Measurements from ENCODE around the gene TYMP.
A peak's percentile ranks its signal among the peaks of the same experiment; 100 is the strongest.

TYMP gene

DNA sequence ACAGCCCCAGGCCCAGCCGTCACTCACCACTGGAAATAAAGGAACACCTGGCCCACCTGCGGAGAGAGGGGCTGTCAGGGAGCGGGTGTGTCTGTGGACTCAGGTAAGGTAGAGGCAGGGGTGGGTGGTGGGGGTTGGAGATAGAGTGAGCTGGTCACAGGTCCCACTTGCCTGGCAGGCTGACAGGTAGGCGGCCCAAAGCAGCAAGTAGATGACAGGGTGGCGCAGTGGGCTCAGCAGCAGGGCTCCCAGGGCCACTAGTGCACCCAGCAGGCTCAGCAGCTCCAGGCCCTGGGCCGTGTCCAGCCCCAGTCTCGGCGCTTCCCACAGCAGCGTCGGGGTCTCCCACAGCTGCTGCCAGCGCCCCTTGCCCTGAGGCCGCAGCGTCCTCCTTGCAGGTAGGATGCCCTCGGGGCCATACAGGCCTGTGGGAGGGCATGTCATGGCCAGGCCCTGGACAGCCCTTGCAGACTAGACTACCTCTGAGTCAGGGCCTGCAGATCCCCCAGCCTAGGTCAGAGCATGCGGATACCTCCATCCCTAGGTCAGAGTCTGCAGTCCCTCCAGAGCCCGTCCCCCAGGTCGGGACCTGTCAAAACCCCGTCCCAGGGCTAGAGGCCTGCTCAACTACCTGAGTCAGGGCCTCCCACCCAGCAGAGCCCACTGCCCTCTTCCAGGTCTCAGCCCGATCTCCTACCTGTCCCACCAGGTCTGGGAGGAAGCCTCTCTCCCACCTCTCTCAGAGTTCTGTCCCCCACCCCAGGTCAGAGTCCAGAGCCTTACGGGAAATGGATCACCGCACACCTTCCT lies 23.0 kb downstream of the TYMP start:
- DNase-seq (ENCODE audit: low read depth in 1 of 2, low spot score in 1 of 2), result no peak

DNA sequence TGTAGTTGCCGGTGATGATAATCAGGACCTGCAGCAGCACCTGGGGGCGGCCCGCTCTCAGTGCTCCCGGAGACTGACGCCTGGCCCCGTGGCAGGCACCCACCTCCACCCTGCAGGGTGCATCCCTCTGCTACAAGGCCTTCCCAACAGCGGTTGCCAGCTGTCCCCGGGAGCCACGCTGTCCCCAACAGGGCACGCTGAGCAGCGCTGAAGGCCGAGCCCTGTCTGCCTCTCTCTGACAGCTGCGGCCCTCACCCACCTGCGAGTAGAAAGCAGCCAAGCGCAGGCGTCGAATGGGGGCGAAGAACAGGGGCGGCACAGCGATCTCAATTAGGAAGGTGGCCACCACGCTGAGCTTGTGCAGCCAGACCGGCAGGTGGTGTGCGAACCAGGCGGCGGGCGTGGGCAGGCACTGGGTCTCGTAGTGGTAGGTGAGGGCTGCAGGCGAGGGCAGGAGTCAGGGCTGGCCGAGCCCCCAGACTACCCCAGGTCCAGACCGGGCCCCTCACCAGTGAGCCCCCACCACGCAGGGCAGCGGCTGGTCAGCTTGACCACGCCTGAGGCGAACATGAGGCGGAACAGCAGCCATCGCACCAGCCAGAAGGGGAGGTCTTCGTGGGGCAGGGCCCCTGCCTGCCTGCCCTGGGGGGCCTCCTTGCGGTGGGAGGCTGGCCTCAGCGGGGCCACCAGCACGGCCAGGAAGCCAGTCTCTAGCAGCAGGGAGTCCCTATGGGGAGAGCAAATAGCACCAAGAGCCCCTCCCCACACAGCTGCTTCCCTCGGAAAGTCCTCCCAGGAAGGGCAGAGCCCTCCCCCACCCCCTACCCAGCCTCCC lies 23.8 kb downstream of the TYMP start:
- DNase-seq (ENCODE audit: low read depth in 1 of 2, low spot score in 1 of 2), result no peak

DNA sequence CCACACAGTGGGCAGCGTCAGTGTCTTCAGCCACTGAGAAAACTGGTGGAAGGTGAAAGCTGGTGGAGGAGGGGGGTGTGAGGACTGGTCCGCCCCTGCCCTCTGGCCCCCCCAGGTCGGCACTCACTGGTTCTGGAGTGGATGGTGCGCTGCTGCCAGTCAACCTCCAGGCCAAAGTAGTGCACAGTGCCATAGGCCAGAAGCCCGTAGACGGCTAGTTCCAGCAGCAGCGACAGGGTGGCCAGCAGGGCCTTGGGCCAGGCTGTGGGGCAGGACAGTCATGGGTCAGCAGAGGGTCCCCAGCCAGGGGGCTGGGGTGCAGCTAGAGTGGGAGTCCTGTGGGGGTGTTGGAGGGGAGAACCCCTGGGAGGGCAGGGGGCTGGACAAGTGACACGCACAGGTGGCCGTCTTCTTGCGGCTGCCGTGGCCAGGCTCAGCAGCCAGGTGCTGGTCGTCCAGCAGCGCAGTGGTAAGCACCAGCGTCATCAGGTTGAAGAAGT lies 24.5 kb downstream of the TYMP start:
- DNase-seq (ENCODE audit: low read depth in 1 of 2, low spot score in 1 of 2), result no peak

DNA sequence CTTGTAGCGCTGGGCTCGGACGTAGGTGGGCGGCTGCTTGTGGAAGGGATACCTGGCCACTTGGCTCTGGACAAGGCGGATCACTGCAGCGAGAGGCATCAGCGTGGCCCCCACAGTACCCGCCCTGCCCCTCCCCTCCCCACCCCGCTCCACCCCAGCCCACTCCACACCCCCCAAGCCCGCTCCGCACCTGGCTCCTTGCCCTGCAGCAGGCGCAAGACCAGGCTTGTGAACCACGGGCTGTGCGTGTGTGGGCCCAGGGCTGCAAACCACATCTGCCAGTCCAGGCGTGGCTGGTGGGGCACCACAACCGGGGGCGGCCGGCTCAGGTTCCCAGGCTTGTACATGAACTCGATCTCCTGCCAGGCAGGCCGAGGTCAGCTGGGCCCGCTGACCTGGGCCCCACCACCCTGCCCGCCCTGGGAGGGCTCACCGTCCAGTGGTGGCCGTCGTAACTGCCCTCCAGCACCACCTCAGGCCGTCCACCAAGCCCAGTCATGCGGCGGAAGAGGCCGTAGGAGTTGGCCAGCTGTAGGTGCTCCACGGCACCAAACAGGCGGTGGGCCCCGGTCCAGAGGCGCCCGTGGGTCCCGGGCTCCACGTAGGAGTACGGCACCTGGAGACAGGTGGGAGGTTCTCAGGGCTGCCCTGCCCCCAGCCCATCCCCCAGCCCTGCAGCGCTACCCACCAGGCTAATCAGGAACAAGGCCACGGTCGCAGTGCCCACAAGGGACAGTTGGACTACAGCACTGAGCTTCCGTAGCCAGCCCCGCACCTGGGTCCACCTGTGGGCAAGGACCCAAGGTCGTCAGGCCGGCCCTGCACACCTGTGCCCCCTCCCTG lies 25.2 kb downstream of the TYMP start:
- no peak for DNase-seq (ENCODE audit: low read depth in 1 of 2, low spot score in 1 of 2)

DNA sequence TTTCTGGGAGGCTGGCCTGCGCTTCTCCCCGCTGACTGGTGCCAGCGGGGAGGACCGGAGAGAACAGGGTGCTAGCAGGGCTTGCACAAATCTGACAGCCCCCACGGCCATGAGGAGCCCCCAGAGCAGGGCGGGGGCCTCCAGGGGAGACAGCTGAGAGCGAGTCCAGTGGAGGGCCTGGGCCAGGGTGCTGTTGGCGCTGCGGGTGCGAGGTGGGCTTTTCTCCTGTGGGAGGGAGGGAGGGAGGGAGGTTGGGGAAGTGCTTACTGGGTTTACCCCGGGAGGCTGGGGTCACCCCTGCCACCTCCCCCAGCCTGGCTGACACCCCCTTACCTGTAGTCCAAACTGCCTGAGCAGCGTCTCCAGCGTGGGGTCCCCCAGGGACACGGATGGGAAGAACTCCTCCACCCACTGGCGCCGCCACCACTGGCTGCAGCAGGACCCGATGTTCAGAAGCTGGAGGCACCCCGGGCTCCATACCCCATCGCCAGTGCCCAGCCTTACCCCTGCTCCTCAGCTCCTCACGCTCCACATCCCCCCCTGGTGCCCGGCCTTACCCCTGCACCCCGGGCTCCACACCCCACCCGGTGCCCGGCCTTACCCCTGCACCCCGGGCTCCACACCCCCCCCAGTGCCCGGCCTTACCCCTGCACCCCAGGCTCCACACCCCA lies 26.2 kb downstream of the TYMP start:
- no peak for DNase-seq (ENCODE audit: low read depth in 1 of 2, low spot score in 1 of 2)

DNA sequence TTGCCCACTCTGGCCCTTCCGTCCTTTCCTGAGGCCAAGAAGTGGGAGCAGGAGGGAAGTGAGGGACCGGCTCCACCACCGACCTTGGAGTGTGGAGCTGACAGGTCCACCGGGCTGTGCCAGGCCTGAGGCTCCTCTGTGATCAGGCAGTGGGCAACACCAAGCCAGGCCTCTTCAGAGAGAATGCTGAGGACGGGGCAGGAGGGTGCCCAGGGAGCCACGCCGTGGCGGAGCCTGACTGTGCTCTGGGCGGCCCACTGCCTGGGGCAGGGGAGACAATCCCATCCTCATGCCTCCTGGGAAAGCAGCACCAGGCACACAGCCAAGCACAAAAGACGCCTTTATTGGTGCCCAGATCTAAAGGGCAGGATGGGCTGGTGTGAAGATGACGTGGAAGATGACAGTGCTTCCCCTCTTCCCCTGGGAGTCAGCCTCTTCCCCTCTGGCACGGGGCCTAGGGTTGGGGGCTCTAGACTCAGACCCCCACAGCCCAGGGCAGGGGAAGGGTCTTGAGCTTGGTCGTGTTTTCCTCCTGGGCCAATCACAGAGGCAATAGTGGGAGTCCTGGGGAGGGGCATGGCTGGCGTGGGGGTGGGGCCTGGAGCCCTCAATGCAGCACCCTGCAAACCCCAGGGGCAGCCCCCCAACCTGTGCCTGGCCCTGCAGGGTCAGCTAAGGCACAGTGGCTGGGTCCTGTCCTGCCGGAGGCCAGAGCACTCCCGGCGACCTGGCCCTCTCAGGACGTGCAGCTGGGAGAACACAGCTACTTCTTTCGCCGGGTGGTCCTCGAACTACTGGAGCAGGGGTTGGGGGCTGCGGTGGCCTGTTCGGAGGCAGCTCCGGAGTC lies 27.0 kb downstream of the TYMP start:
- DNase-seq (ENCODE audit: low read depth in 1 of 2, low spot score in 1 of 2), result no peak

DNA sequence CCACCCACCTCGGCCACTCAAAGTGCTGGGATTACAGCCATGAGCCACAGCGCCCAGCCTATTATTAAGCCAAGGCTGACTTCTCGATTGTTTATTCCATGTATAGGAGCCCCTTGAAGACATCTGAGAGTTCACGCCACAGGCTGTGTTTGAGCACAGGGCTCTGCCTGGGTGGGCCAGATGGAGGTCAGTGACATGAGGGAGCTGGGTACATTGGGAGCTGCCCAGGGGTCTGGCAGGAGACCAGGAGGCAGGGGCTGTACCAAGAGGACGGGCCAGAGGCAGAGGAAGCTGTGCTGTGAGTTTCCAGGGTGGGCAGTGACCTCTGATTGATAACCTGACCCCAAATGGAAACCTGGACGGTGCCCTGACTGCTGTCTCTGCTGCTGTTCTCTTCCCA lies 27.7 kb downstream of the TYMP start:
- no peak for DNase-seq (ENCODE audit: low read depth in 1 of 2, low spot score in 1 of 2)

DNA sequence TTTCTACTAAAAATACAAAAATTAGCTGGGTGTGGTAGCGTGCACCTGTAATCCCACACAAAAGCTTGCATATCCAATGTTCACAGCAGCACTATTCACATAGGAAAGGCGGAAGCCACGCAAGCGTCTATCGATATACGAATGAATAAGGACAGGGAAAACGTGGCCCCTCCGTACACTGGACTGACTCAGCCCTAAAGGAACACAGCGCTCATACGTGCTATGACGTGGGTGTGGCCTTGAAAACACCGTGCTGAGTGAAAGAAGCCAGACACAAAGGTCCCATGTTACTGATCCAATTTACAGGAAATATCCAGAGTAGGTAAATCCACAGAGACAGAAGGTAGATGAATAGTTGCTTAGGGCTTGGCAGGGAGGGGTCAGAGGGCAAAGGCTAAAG lies 29.4 kb downstream of the TYMP start:
- DNase-seq (ENCODE audit: low read depth in 1 of 2, low spot score in 1 of 2), result no peak

DNA sequence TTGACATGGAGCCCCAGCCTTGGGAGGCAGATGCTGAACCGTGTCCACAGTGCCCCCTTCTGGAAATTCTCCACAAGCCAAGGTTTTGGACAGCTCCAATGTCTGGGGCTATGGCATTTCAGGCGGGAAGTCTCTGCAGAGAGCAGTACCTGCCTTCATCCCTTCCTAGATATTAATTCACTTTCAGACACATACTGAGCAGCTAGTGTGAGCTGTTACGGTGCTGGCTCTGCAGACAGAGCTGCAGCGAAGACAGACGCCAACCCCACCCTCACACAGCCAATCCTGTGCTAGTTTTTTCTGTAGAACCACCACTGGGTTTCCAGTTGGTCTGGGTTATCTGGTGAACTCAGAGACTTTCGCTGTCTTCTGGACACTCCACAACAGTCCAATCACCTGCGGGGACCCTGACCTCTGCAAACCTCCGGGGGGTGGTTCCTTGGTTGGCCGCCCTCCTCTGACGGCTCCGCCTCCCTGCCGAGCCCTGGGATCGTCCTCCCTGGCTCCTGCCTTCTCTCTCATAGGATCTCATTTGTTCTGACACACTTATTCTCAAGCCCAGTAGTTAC lies 31.4 kb downstream of the TYMP start:
- DNase-seq (ENCODE audit: low read depth in 1 of 2, low spot score in 1 of 2), result peak; percentile 40 to 45

DNA sequence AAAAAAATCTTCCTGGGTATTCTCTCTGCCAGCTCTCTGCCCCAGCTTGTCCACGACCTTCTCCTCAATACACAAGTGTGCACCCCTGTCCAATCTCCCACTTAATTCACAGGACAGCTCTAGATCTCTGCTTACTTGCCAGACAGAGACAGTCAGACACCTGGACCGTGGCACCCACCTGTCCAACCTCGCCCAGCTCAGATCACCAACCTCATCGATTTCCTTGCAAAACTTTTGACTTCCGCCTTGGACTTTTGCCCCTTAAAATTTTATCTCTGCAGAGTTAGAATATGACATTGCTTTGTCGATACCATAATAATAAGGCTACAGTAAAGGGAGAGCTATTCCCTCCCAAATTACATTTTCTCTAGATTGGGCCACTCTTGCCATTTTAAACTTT lies 32.7 kb downstream of the TYMP start:
- DNase-seq (ENCODE audit: low read depth in 1 of 2, low spot score in 1 of 2), result no peak

DNA sequence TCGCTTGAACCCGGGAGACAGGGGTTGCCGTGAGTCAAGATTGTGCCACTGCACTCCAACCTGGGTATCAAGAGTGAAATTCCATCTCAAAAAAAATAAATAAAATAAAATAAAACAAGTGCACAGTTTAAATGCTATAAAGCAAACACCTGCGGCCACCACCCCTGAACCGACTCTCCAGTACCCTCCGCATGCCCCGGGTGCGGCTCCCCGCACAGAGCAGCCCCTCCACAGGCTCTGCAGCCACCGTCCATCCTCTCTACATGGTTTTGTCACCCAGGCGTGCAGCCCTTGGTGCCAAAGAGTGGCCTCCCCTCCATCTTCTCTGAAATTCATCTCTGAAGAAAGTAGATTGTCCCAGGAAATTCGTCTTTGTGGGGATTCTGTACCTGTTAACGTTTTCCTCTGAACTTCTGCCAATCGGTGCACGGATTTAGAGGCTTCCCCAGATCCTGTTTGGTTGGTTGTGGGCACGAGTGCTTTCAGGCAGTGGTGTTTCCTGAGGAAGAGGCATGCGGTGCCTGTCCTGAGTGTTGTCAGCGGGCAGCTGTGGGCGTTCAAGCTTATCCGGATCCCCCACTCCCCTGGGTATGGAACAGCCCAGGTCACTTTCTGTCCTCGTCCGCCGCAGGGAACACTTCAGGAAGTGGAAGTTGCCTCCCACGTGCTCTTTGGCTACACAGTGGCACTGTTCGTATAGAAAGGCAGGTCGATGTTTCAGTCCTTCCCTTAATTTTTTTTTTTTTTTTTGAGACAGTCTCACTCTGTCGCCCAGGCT lies 39.1 kb downstream of the TYMP start:
- DNase-seq (ENCODE audit: low read depth in 1 of 2, low spot score in 1 of 2), result no peak

DNA sequence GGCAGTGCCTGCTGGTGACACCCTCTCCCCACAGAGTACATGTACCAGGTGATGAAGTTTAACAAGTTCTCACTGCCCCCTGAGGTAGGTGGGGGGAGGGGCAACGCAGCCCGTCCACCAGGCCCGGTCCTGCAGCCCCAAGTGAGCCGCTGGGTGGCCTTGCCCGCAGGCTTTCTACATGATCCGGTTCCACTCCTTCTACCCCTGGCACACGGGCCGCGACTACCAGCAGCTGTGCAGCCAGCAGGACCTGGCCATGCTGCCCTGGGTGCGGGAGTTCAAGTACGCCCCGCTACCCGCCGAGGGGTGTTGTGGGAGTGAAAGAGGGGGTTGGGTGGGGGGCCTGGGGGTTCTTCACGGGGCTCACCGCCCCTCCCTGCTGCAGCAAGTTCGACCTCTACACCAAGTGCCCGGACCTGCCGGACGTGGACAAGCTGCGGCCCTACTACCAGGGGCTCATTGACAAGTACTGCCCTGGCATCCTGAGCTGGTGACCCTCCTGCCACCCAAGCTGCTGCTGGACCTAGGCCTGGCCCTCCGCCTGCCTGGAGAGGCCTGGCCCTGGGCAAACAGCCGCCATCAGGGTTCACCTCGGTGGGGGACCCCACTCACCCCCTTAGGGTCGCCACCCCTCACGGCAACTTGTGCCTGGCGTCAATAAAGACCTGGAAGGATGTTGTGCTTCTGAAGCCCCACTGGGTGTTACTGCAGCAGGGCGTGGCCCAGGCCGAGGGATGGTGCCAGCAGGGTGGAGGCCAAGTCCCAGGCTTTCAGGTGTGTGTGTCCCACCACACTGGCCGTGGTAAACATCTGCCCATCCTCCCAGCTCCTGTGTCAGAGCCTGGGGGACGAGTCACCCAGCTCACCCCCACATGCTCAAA lies 40.2 kb downstream of the TYMP start:
- DNase-seq (ENCODE audit: low read depth in 1 of 2, low spot score in 1 of 2), result no peak

DNA sequence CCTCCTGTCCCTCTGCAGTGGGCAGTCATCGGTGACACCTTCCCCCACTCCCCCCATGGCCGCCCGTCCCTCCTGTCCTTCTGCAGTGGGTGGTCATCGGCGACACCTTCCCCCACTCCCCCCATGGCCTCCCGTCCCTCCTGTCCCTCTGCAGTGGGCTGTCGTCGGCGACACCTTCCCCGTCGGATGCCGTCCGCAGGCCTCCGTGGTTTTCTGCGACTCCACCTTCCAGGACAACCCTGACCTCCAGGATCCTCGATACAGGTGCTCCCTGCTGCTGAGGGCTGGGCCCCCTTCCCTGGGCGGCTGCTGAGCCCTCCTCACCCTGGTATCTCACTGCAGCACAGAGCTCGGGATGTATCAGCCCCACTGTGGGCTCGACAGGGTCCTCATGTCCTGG lies 40.9 kb downstream of the TYMP start:
- DNase-seq (ENCODE audit: low read depth in 1 of 2, low spot score in 1 of 2), result no peak

DNA sequence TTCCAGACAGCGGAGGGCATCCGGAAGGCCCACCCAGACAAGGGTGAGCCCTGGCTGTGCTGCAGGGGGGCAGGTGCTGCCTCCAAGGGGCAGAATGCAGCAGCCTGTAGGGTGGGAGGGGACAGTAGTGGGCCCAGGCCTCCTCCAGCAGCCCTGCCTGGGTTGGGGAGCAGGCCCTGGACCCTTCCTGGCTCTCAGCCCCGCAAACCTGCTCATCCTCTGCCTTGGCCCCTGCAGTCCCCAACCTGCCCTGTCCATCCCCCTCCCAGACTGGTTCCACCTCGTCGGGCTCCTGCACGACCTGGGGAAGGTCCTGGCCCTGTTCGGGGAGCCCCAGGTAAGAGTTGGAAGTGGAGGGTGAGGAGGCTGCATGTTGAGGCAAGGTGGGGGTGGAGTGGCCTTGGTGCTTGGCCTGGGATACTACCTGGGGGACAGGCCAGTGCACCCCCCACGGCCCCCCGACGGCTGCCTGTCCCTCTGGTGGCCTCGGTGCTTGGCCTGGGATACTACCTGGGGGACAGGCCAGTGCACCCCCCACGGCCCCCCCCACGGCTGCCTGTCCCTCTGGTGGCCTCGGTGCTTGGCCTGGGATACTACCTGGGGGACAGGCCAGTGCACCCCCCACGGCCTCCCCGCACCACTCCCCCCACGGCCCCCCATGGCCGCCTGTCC lies 41.7 kb downstream of the TYMP start:
- DNase-seq (ENCODE audit: low read depth in 1 of 2, low spot score in 1 of 2), result no peak

DNA sequence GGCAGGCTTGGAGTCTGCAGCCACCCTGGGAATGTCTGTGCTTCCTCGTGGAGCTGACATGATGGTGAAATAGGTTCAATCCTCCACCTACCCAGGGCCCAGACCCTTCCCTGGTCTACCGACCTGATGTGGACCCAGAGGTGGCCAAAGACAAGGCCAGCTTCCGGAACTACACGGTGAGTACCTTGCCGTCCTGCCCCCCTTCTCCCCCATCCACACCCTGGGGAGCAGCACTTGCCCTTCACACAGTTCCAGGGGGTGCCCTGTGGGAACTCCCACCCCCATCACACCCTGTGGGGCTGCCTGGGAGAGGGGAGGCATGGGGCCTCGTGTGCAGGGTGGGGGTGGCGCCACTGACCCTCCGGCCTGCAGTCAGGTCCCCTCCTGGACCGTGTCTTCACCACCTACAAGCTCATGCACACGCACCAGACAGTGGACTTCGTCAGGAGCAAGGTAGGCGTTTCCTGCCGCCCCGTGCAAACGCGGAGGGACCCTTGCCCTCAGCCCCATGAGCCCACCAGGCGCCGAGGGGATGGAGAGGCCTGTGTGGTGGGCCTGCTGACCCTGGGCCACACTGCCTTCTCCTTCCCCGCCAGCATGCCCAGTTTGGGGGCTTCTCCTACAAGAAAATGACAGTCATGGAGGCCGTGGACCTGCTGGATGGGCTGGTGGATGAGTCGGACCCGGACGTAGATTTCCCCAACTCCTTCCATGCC lies 42.4 kb downstream of the TYMP start:
- DNase-seq (ENCODE audit: low read depth in 1 of 2, low spot score in 1 of 2), result no peak

DNA sequence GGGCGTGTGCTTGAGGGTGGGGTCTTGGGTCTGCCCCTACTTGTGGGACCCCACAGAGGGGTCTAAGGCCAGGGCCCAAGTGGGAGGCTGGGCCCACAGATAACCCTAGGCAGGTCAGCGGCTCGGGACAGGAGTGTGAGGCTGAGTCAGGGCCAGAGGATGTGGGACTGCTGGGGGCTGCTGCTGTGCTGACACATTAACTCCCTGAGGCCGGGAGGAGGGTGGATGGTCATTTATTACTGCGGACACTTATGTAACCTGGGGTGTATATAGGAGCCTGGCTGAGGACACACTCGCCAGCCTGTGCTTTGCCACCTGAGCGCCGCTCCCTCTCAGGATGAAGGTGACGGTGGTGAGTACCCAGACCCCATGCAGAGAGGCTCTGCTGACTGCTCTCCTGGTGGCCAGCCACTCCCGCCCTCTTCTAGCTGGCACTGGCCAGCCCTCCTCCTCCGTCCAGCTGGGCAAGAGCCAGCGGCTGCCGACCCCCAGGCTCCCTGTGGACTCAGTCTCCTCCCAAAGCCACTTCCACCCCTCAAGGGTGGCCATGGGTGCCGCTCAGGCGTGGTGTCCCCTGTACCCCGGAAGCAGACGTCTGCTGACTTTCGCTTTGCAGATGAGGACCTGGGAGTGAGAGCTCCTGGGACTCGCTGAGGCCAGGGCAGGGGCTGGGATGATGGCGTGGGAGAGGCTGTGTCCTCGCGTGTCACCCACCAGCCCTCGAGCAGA lies 43.1 kb downstream of the TYMP start, which contains the start of gene MIOX:
Gene MIOX (plus strand): TSS at position 299 of the 729 bp plus-strand sequence. CDS start 39 bp downstream, at position 338.
- DNase-seq (ENCODE audit: low read depth in 1 of 2, low spot score in 1 of 2), result no peak

Data from activated T-helper 1 cell treated with anti-CD3 and anti-CD28 coated beads, Interleukin-2, amount 50 U/mL, for 16 hours (primary cell).